Measurements from ENCODE around the gene ST6GALNAC4.

ST6GALNAC4 gene

GRCh38 chr9:127931092-127931881 is 14.4 kb upstream of the ST6GALNAC4 start:
- peak overlapping the region; percentile 29 for H3K27ac ChIP-seq
- no peak for DNase-seq (ENCODE audit: low read depth, low spot score)

GRCh38 chr9:127930231-127931091 is 13.6 kb upstream of the ST6GALNAC4 start, which contains the start of gene PIP5KL1:
PIP5KL1 (minus strand) TSS chr9:127930777; CDS start chr9:127930752, 25 bp downstream.
- H3K27ac ChIP-seq: peak within 1 kb of the TSS; percentile 29

GRCh38 chr9:127929625-127929979 is 12.8 kb upstream of the ST6GALNAC4 start:
- no peak for DNase-seq (ENCODE audit: low read depth, low spot score)
- H3K27ac ChIP-seq: no peak overlapping the region

More at GRCh38 chr9:127930231-127931091, 13.6 kb upstream of the ST6GALNAC4 start, which contains the start of gene PIP5KL1:
- DNase-seq (ENCODE audit: low read depth, low spot score): no peak

GRCh38 chr9:127928676-127929624 is 12.1 kb upstream of the ST6GALNAC4 start:
- no peak for DNase-seq (ENCODE audit: low read depth, low spot score)
- no peak overlapping the region for H3K27ac ChIP-seq

- DNase-seq (ENCODE audit: low read depth, low spot score): no peak
- no peak overlapping the region for H3K27ac ChIP-seq
These were observed 11.3 kb upstream of the ST6GALNAC4 start for GRCh38 chr9:127927988-127928675.

- DNase-seq (ENCODE audit: low read depth, low spot score): no peak
- peak overlapping the region; percentile 38 for H3K27ac ChIP-seq
These were observed 10.6 kb upstream of the ST6GALNAC4 start for GRCh38 chr9:127927201-127927987.

GRCh38 chr9:127926906-127927200 is 10.0 kb upstream of the ST6GALNAC4 start:
- peak overlapping the region; percentile 38 for H3K27ac ChIP-seq
- DNase-seq (ENCODE audit: low read depth, low spot score): no peak

- H3K27ac ChIP-seq: peak overlapping the region; percentile 38
These were observed 9.4 kb upstream of the ST6GALNAC4 start for GRCh38 chr9:127925959-127926905.

GRCh38 chr9:127924736-127925444 is 8.0 kb upstream of the ST6GALNAC4 start:
- no peak for DNase-seq (ENCODE audit: low read depth, low spot score)
- no peak overlapping the region for H3K27ac ChIP-seq

More at GRCh38 chr9:127925959-127926905, 9.4 kb upstream of the ST6GALNAC4 start:
- no peak for DNase-seq (ENCODE audit: low read depth, low spot score)

GRCh38 chr9:127923771-127924170 is 6.9 kb upstream of the ST6GALNAC4 start:
- DNase-seq (ENCODE audit: low read depth, low spot score): no peak

GRCh38 chr9:127923046-127923445 is 6.2 kb upstream of the ST6GALNAC4 start:
- peak overlapping the region; percentile 62 for H3K27ac ChIP-seq
- DNase-seq (ENCODE audit: low read depth, low spot score): no peak

More at GRCh38 chr9:127923771-127924170, 6.9 kb upstream of the ST6GALNAC4 start:
- H3K27ac ChIP-seq: peak overlapping the region; percentile 62

- DNase-seq (ENCODE audit: low read depth, low spot score): no peak
- H3K27ac ChIP-seq: no peak overlapping the region
These were observed 4.8 kb upstream of the ST6GALNAC4 start for GRCh38 chr9:127921557-127922120.

GRCh38 chr9:127920794-127921193 is 4.0 kb upstream of the ST6GALNAC4 start:
- H3K27ac ChIP-seq: no peak overlapping the region
- DNase-seq (ENCODE audit: low read depth, low spot score): no peak

GRCh38 chr9:127919253-127919815 is 2.5 kb upstream of the ST6GALNAC4 start:
- DNase-seq (ENCODE audit: low read depth, low spot score): peak; percentile 94
- peak overlapping the region; percentile 62 for H3K27ac ChIP-seq

GRCh38 chr9:127918183-127919107 is 1.6 kb upstream of the ST6GALNAC4 start:
- H3K27ac ChIP-seq: peak overlapping the region; percentile 62
- DNase-seq (ENCODE audit: low read depth, low spot score): no peak

All from epithelial cell of prostate (primary cell).